Measurements from ENCODE around the gene FADD.

Gene FADD

GRCh38 chr11:70233962-70234361 is 30.9 kb downstream of the FADD start:
- no peak for DNase-seq (ENCODE audit: low spot score)

- no peak for DNase-seq (ENCODE audit: low spot score)
These were observed 37.2 kb downstream of the FADD start for GRCh38 chr11:70240337-70240736.

GRCh38 chr11:70241709-70242108 is 38.6 kb downstream of the FADD start:
- DNase-seq (ENCODE audit: low spot score), result no peak

- DNase-seq (ENCODE audit: low spot score), result no peak
These were observed 39.8 kb downstream of the FADD start for GRCh38 chr11:70242885-70243284.

GRCh38 chr11:70243912-70244652 is 41.0 kb downstream of the FADD start:
- no peak for DNase-seq (ENCODE audit: low spot score)

GRCh38 chr11:70244698-70245097 is 41.6 kb downstream of the FADD start:
- DNase-seq (ENCODE audit: low spot score), result no peak

- no peak for DNase-seq (ENCODE audit: low spot score)
These were observed 43.1 kb downstream of the FADD start for GRCh38 chr11:70246196-70246595.

GRCh38 chr11:70247042-70247709 is 44.1 kb downstream of the FADD start:
- no peak for DNase-seq (ENCODE audit: low spot score)

GRCh38 chr11:70247710-70248072 is 44.6 kb downstream of the FADD start:
- DNase-seq (ENCODE audit: low spot score), result no peak

GRCh38 chr11:70250876-70251658 is 48.0 kb downstream of the FADD start:
- DNase-seq (ENCODE audit: low spot score), result no peak

GRCh38 chr11:70251659-70252321 is 48.7 kb downstream of the FADD start:
- no peak for DNase-seq (ENCODE audit: low spot score)

- DNase-seq (ENCODE audit: low spot score), result no peak
These were observed 49.7 kb downstream of the FADD start for GRCh38 chr11:70252844-70253243.

GRCh38 chr11:70255477-70256116 is 52.5 kb downstream of the FADD start:
- no peak for DNase-seq (ENCODE audit: low spot score)
